Measurements from ENCODE around the gene ASB6.

Gene ASB6

DNA sequence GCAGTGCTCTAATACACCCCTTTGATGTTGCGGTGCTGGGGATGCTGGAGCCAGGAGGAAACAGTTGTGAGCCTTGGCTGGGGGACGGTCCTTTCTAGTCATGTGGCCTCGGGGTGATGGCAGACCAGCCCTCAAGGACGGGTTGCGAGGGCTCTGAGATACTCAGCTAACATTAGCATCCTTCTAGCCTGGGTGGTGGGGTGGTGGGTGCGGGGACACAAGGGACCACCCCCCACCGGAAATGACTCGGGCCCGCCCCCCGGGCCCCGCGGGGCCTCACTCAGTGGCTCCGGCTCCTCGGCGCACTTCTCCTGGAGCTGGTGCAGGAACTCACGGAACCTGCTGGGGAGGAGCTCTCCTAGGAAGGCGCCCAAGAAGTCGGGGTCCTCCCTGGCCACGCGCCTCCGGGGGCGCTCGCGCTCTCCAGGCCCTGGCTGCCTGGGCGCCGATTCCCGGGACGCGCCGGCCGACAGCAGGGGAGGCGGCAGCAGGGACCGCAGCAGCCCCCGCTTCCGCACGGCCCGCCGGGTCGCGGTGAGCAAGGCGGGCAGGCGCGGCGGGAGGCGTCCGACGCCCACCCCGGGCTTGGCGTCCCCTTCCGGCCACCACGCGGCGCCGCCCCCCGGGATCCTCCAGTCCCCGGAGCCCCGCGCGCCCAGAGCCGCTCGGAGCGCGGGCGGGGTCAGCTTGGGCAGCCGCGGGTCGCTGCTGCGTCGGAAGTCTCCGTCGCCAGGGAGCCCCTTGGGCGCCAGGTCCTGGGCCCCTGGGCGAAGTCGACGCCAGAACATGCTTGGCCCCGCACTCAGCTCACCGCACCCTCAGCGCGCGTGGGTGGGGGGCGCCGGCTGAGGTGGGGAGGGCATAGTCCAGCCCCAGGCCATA, 21.9 kb downstream of the ASB6 start:
- H3K27ac ChIP-seq (ENCODE audit: low read length, poor library complexity, severe bottlenecking) = no peak overlapping the region
- H4K8ac ChIP-seq (ENCODE audit: low read length) = peak overlapping the region; percentile 97
- peak overlapping the region; percentile 75 for H3K9ac ChIP-seq (ENCODE audit: low read length)
- peak overlapping the region in 1 of 2 experiments; percentile 73 for H3K23ac ChIP-seq (ENCODE audit: low read length in 2 of 2)
- 3% methylated on average over 49 of the region's 82 CpGs for WGBS
- H3K4ac ChIP-seq (ENCODE audit: low read depth in 1 of 2, low read length in 2 of 2) = peak overlapping the region; percentile 89 to 97
- H3K27me3 ChIP-seq (ENCODE audit: control insufficient read depth in 1 of 2, insufficient read depth in 1 of 2, low read length in 2 of 2) = no peaks in the 10 kb centered on the region
- H3K36me3 ChIP-seq (ENCODE audit: control insufficient read depth in 1 of 2, insufficient read depth in 2 of 2, low read depth in 1 of 2, low read length in 2 of 2) = no peaks in the 10 kb centered on the region
- H2BK5ac ChIP-seq (ENCODE audit: low read depth, low read length, poor library complexity, severe bottlenecking) = no peak overlapping the region
- H3K4me2 ChIP-seq (ENCODE audit: low read length, poor library complexity, severe bottlenecking) = peak overlapping the region; percentile 100
- peak overlapping the region; percentile 90 for H2AFZ ChIP-seq (ENCODE audit: low read depth, low read length)
- peaks cover 3% of the 10 kb centered on the region for H3K79me1 ChIP-seq (replicated peaks; ENCODE audit: low read length, poor library complexity, severe bottlenecking)
- H3K4me3 ChIP-seq (ENCODE audit: insufficient read depth in 1 of 2, low read depth in 1 of 2, low read length in 2 of 2) = peak overlapping the region; percentile 71 to 76
- peaks cover 19% of the 10 kb centered on the region for H3K4me1 ChIP-seq (ENCODE audit: control insufficient read depth, insufficient read depth, low read depth, low read length)
- H3K9me3 ChIP-seq (ENCODE audit: control insufficient read depth, low read length) = no peaks in the 10 kb centered on the region
- peak overlapping the region; percentile 70 to 97 for H2BK12ac ChIP-seq (ENCODE audit: low read length in 2 of 2)
- peak overlapping the region; percentile 22 to 96 for H3K14ac ChIP-seq (ENCODE audit: low read length in 2 of 2)
- peak; percentile 54 for DNase-seq
- peak overlapping the region; percentile 93 for H2AK5ac ChIP-seq (ENCODE audit: low read length, severe bottlenecking)
- H3K18ac ChIP-seq (ENCODE audit: low read depth in 1 of 2, low read length in 2 of 2) = peak overlapping the region; percentile 94 to 97
- peak overlapping the region; percentile 98 for H2BK15ac ChIP-seq (ENCODE audit: low read depth, poor library complexity, severe bottlenecking)
- peak overlapping the region; percentile 90 for H2BK120ac ChIP-seq (ENCODE audit: low read depth, low read length)
- H4K91ac ChIP-seq (ENCODE audit: low read length) = peak overlapping the region; percentile 97

DNA sequence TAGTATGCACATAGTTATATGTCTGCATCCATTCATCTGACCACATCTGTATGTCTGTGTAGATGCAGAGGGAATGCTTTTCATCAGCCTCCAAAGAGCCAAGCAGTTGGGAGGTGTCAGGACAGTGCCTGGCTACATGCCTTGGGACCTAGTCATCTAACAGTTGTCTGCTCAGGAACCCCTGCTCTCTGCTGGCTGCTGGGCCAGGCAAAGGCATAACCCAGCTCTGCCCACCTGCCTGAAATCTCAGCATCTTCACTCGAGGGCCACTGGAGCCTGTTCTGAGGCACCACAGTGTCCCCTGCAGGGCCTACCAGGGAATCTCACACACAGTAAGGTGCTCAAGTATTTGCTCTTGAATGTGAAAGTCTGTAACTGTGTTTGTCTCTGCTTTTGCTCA, 24.8 kb downstream of the ASB6 start:
- Histone ChIP-seq H3K4me3 (ENCODE audit: insufficient read depth in 1 of 2, low read depth in 1 of 2, low read length in 2 of 2) (no peak overlapping the region), H3K23ac (ENCODE audit: low read length in 2 of 2) (no peak overlapping the region), H3K14ac (ENCODE audit: low read length in 2 of 2) (no peak overlapping the region), H2AFZ (ENCODE audit: low read depth, low read length) (no peak overlapping the region), H3K4ac (ENCODE audit: low read depth in 1 of 2, low read length in 2 of 2) (no peak overlapping the region), H3K27ac (ENCODE audit: low read length, poor library complexity, severe bottlenecking) (no peak overlapping the region), H2BK12ac (ENCODE audit: low read length in 2 of 2) (no peak overlapping the region), H2AK5ac (ENCODE audit: low read length, severe bottlenecking) (no peak overlapping the region), H3K9ac (ENCODE audit: low read length) (no peak overlapping the region), H3K79me1 (replicated peaks; ENCODE audit: low read length, poor library complexity, severe bottlenecking) (peaks cover 3% of the 10 kb centered on the region), H3K9me3 (ENCODE audit: control insufficient read depth, low read length) (no peaks in the 10 kb centered on the region), H3K27me3 (ENCODE audit: control insufficient read depth in 1 of 2, insufficient read depth in 1 of 2, low read length in 2 of 2) (peaks cover 0 to 7% of the 10 kb centered on the region in 2 experiments), H3K4me2 (ENCODE audit: low read length, poor library complexity, severe bottlenecking) (no peak overlapping the region), H2BK15ac (ENCODE audit: low read depth, poor library complexity, severe bottlenecking) (no peak overlapping the region), H4K8ac (ENCODE audit: low read length) (no peak overlapping the region), H3K4me1 (ENCODE audit: control insufficient read depth, insufficient read depth, low read depth, low read length) (peaks cover 26% of the 10 kb centered on the region), H2BK120ac (ENCODE audit: low read depth, low read length) (no peak overlapping the region), H3K36me3 (ENCODE audit: control insufficient read depth in 1 of 2, insufficient read depth in 2 of 2, low read depth in 1 of 2, low read length in 2 of 2) (no peaks in the 10 kb centered on the region), H4K91ac (ENCODE audit: low read length) (no peak overlapping the region), H3K18ac (ENCODE audit: low read depth in 1 of 2, low read length in 2 of 2) (no peak overlapping the region), H2BK5ac (ENCODE audit: low read depth, low read length, poor library complexity, severe bottlenecking) (no peak overlapping the region)
- 0% methylated on average over 1 of the region's 1 CpG for WGBS
- peak; percentile 85 for DNase-seq

DNA sequence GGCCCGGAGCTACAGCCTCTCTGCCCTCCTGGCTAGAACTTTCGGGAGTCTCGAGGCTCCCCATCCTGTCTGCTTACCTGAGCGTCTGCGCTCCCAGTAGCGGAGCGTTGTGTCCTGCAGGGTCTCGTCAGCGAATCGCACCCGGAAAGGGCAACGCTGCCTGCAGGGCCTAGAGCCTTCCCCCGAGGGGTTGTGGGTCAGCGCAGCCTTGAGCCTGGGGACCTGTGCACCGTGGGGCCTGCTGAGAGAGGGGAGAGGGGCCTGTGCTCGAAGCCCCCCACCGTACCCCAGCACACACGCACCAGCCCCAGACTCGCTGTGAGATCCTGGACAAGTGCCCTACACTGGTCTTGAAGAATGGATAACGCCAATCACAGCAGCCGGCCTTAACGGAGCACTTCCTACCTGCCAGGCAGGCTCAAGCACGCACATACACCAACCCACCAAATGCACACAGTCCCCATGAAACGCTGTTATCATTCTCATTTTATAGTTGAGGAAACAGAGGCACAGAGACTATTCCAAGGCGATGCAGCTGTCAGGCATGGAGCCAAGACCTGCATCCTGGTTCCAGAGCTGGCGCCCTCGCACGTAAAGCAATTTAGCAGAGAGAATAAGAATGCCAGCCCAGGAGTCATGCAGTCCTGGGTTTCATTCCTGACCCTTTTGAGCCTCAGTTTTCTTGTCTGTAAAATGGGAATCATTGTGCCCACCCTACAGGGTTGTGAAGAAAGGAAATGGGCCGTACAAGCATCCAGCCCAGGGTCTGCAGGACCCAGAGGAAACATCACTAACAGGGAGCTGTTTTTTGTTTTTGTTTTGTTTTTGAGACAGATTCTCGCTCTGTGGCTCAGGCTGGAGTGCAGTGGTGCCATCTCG, 26.3 kb downstream of the ASB6 start:
- no peaks in the 10 kb centered on the region for H3K9me3 ChIP-seq (ENCODE audit: control insufficient read depth, low read length)
- H3K4me2 ChIP-seq (ENCODE audit: low read length, poor library complexity, severe bottlenecking) = no peak overlapping the region
- no peaks in the 10 kb centered on the region for H3K36me3 ChIP-seq (ENCODE audit: control insufficient read depth in 1 of 2, insufficient read depth in 2 of 2, low read depth in 1 of 2, low read length in 2 of 2)
- no peak overlapping the region for H4K91ac ChIP-seq (ENCODE audit: low read length)
- H3K79me1 ChIP-seq (replicated peaks; ENCODE audit: low read length, poor library complexity, severe bottlenecking) = peaks cover 3% of the 10 kb centered on the region
- no peak overlapping the region for H3K23ac ChIP-seq (ENCODE audit: low read length in 2 of 2)
- H3K27ac ChIP-seq (ENCODE audit: low read length, poor library complexity, severe bottlenecking) = no peak overlapping the region
- H3K4me1 ChIP-seq (ENCODE audit: control insufficient read depth, insufficient read depth, low read depth, low read length) = peaks cover 30% of the 10 kb centered on the region
- no peak overlapping the region for H3K9ac ChIP-seq (ENCODE audit: low read length)
- no peak overlapping the region for H2BK120ac ChIP-seq (ENCODE audit: low read depth, low read length)
- WGBS = 90% methylated on average over 29 of the region's 31 CpGs
- H3K27me3 ChIP-seq (ENCODE audit: control insufficient read depth in 1 of 2, insufficient read depth in 1 of 2, low read length in 2 of 2) = peaks cover 0 to 8% of the 10 kb centered on the region in 2 experiments
- H3K14ac ChIP-seq (ENCODE audit: low read length in 2 of 2) = peak overlapping the region in 1 of 2 experiments; percentile 55
- peak overlapping the region; percentile 45 for H4K8ac ChIP-seq (ENCODE audit: low read length)
- H3K4ac ChIP-seq (ENCODE audit: low read depth in 1 of 2, low read length in 2 of 2) = no peak overlapping the region
- DNase-seq = no peak
- peak overlapping the region in 1 of 2 experiments; percentile 61 for H2BK12ac ChIP-seq (ENCODE audit: low read length in 2 of 2)
- H2AFZ ChIP-seq (ENCODE audit: low read depth, low read length) = no peak overlapping the region
- peak overlapping the region in 1 of 2 experiments; percentile 14 for H3K4me3 ChIP-seq (ENCODE audit: insufficient read depth in 1 of 2, low read depth in 1 of 2, low read length in 2 of 2)
- no peak overlapping the region for H3K18ac ChIP-seq (ENCODE audit: low read depth in 1 of 2, low read length in 2 of 2)
- peak overlapping the region; percentile 54 for H2AK5ac ChIP-seq (ENCODE audit: low read length, severe bottlenecking)
- no peak overlapping the region for H2BK5ac ChIP-seq (ENCODE audit: low read depth, low read length, poor library complexity, severe bottlenecking)
- no peak overlapping the region for H2BK15ac ChIP-seq (ENCODE audit: low read depth, poor library complexity, severe bottlenecking)

DNA sequence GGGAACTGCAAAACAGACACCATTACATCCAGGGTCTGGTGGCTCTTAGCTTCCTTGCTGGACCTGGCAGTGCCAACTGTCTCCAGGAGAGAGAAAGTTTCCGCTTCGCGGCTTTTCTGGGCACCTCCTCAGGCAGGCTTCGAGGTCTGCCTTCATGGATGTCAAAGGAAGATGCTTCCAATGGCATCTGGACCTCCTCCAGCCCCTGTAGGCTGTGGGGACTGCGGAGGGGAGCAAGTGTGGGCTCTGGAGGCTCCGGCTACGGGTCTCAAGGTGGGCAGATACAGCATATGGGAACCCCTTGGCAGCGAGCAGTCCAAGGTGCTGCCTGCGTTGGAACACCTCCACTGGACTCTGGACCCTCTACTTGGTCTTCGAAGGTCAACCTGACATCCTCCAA, 27.0 kb downstream of the ASB6 start:
- Histone ChIP-seq H3K18ac (ENCODE audit: low read depth in 1 of 2, low read length in 2 of 2) (no peak overlapping the region), H2BK5ac (ENCODE audit: low read depth, low read length, poor library complexity, severe bottlenecking) (no peak overlapping the region), H2AFZ (ENCODE audit: low read depth, low read length) (no peak overlapping the region), H2BK12ac (ENCODE audit: low read length in 2 of 2) (no peak overlapping the region), H3K36me3 (ENCODE audit: control insufficient read depth in 1 of 2, insufficient read depth in 2 of 2, low read depth in 1 of 2, low read length in 2 of 2) (no peaks in the 10 kb centered on the region), H3K4me3 (ENCODE audit: insufficient read depth in 1 of 2, low read depth in 1 of 2, low read length in 2 of 2) (no peak overlapping the region), H3K4ac (ENCODE audit: low read depth in 1 of 2, low read length in 2 of 2) (no peak overlapping the region), H3K14ac (ENCODE audit: low read length in 2 of 2) (no peak overlapping the region), H3K4me2 (ENCODE audit: low read length, poor library complexity, severe bottlenecking) (no peak overlapping the region), H3K23ac (ENCODE audit: low read length in 2 of 2) (no peak overlapping the region), H3K9me3 (ENCODE audit: control insufficient read depth, low read length) (no peaks in the 10 kb centered on the region), H2BK15ac (ENCODE audit: low read depth, poor library complexity, severe bottlenecking) (no peak overlapping the region), H3K79me1 (replicated peaks; ENCODE audit: low read length, poor library complexity, severe bottlenecking) (no peaks in the 10 kb centered on the region), H4K91ac (ENCODE audit: low read length) (no peak overlapping the region), H2AK5ac (ENCODE audit: low read length, severe bottlenecking) (peak overlapping the region; percentile 45), H3K9ac (ENCODE audit: low read length) (no peak overlapping the region), H3K4me1 (ENCODE audit: control insufficient read depth, insufficient read depth, low read depth, low read length) (peaks cover 24% of the 10 kb centered on the region), H4K8ac (ENCODE audit: low read length) (no peak overlapping the region), H3K27ac (ENCODE audit: low read length, poor library complexity, severe bottlenecking) (no peak overlapping the region), H2BK120ac (ENCODE audit: low read depth, low read length) (no peak overlapping the region), H3K27me3 (ENCODE audit: control insufficient read depth in 1 of 2, insufficient read depth in 1 of 2, low read length in 2 of 2) (peaks cover 0 to 8% of the 10 kb centered on the region in 2 experiments)
- 96% methylated on average over 10 of the region's 10 CpGs for WGBS
- no peak for DNase-seq

Measured in mesenchymal stem cell (in vitro differentiated cells and primary cell).